Putamen (tissue), 1 donor: Measurements from ENCODE around the gene CAMKMT.
"Not testable (repeated sequence)": the region's sequence is repeated elsewhere in the genome, so short reads cannot be mapped to it uniquely, and the experiment has no call there.

Source experiments
- DNase-seq: peaks from one replicate; pipeline ENCODE4 v3.0.0-alpha.2; 2016; ENCODE audit warnings: low spot score

Gene CAMKMT

GRCh38 chr2:44360749-44361329, 908 bp upstream of the CAMKMT start:
- DNase-seq, result no peak

GRCh38 chr2:44362207-44363015, 664 bp downstream of the CAMKMT start:
- DNase-seq, result peak; percentile 33

DNA sequence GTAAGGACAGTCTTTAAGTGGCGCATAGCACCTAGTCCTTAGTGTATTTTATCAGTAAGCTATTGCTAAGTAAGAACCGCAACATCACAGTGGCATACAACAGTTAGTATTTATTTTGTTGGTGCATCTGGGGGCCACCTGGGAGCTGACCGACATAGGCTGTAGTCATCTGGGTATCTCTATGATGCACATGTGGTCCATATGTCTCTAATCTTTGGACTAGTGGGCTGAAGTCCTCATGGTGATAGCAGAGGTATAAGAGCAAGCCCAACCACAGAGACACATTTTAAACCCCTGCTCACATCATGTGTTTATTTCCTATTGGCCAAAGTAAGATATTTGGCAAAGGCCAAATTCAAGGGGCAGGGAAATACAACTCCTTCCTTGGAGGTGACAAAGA, 2.9 kb downstream of the CAMKMT start:
- no peak for DNase-seq

GRCh38 chr2:44367591-44367990, 5.8 kb downstream of the CAMKMT start:
- DNase-seq, result no peak

DNA sequence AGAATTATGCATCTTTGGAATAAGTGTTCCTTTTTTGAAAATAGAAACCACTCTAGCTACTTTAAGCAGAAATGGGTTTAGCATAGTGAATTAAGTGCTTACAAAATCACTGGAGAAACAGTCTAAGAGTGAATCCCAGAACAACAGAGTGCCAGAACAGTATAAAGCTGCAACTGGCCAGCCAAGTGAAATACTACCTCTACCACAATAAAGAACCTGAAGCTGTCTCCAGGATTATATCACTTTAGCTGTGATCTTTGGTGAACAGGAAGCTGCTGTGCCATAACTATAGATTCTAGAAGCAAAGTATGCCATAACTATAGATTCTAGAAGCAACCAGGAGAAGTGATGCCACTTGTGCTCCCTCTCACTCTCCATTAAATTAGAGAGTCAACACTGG, 7.6 kb downstream of the CAMKMT start:
- DNase-seq, result no peak

DNA sequence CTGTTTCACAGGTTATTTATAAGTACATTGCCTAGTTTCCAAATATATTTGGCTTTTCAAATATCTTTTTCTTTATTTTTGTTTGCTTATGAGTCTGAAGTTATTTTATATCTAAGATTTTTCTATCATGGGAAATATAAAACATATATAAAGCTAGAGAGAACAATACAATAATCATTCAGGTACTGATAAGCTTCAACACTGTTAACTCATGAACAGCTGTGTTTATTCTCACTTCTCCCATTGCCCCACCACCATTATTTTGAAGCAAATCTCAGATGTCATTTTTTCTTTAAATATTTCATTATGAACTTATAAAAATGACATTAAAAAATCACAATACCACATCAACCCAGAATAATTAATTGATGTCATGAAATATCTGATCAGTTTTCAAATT, 9.7 kb downstream of the CAMKMT start:
- no peak for DNase-seq

- no peak for DNase-seq
These were observed 10.5 kb downstream of the CAMKMT start for GRCh38 chr2:44372246-44372645.

- no peak for DNase-seq
These were observed 15.7 kb downstream of the CAMKMT start for GRCh38 chr2:44377486-44377885.

- DNase-seq, result not testable (repeated sequence)
These were observed 23.5 kb downstream of the CAMKMT start for GRCh38 chr2:44385226-44385625.

DNA sequence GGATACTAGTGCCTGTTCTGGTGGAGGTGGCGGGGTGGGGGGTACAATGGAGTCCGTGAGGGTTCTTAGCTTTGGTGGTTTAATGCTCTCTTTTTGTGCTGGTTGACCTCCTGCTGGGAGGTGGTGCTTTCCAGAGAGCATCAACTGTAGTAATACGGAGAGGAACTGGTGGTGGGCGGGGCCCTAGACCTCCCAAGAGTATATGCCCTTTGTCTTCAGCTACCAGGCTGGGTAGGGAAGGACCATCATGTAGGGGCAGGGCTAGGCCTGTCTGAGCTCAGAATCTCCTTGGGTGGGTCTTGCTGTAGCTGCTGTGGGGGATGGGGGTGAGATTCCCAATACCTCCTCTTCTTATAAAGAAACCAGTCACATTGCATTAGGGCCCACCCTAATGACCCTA, 27.1 kb downstream of the CAMKMT start:
- DNase-seq, result no peak

DNA sequence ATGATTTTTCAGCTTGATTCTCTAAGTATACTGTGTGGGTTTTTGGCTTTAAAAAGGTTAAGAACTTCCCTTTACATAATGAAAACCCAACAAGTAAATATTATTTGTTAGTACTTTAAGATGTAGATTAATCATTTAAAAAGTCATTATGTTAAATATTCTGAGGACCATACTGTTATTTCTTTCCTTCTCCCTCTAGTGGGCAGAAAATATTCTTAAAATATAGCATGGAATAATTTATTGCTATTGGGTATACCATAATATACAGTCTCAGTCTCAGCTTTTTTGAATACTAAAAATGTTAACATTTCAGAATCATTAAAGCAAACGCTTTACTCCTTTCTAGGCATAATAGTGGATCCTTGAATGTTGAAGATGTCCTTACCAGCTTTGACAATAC, 28.1 kb downstream of the CAMKMT start:
- DNase-seq, result no peak

DNA sequence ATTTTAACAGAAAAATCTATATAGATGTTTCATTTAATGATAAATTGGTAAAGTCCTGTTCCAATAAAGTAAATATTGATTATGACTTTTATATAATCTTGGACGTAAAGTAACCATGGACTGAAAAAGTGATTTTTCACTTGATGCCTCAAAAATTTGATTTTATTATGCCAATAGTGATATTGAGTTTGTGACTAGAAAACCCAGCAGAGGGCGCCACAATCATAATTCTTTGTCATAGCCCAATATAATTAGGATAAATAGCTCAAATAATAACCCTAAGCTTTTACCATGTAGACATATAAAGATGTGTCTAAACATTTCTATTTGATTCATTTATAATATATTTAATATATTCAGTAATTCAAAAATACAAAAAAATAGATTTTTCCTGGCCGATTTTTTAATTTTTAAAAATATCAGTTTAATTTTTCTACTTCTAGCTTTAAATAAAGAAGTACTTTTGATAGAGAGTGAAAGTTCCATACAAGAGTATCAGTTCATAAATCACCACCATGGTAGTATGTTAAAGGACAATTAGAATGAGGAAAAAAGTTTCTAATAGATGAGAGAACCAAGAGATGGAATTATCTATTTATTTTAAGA, 30.7 kb downstream of the CAMKMT start:
- peak; percentile 29 for DNase-seq

DNA sequence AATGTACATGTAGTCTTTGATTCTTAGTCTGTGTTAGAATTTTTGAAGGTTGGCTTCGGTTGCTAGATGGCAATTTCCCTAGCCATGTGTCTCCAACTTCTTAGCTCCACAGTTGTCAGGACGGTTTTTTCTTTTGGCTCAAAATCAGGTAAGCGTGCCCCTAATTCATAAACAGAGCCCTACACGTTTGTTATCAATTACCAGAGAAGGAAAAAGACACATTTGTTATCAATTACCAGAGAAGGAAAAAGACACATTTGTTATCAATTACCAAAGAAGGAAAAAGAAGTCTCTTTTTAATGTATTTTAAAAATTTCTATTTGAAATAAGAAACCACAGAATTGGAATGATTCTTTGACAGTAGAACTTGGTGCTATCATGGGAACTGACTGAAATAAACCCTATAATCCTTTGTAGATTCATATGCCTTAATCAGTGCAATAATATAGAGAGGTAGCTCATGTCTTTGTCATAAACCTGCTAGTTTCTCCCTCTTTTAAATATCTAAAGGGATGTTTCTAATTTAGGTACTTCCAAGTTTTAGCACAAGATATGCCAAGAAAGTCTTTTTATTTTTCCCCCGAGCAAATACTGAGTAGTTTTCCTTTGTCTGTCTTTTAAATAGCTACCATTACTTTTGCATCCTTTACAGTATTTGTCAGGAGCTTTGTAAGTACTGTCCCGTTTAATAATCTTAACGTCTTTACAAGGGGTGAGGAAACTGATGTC, 35.9 kb downstream of the CAMKMT start:
- no peak for DNase-seq

DNA sequence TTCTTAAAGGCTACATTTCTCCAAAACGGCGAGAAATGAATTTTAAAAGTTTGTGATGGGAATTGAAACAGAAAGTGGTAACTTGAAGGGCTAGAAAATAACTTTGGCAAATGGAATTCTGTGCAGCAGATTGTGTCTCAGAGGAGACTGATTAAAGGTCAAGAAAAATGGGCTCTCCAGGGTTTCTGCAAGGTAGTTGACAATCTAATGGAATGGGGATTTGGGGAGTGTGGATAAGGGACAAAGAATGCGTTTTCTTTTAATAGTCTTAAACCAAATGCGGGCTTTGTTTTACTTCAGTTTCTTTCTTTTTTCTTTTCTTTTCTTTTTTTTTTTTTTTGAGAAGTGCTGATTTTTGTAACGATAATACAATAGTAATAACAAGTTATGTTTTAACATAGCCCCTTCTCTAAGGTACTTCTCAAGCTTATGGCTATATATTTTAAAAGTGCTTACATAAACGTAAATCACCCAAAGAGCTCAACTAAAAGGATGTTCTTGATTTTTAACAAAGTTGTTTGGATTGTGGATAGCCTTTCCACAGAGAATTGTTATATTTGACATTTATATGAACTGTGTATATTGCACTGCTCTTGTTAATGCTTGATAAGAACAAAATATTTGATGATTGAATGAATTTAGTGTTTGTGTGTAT, 36.6 kb downstream of the CAMKMT start:
- no peak for DNase-seq

DNA sequence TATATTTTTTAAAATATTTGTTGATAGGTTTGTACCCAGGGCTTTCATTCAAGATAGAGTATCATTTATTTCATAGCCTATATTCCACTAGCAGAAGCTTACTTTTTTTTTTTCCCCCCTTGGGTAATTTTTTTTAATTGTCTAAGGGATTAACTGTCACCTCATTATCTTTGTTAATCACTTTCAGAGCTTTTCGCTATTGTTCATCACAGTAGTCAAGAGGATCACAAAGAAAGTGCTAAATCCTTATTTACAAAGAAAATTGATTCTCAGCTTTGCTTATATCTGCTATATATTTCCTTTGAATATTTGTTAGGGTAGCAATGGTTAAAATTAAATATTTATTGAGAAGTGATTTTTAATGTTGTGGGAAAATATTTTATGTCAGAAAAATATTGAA, 59.0 kb downstream of the CAMKMT start:
- no peak for DNase-seq

DNA sequence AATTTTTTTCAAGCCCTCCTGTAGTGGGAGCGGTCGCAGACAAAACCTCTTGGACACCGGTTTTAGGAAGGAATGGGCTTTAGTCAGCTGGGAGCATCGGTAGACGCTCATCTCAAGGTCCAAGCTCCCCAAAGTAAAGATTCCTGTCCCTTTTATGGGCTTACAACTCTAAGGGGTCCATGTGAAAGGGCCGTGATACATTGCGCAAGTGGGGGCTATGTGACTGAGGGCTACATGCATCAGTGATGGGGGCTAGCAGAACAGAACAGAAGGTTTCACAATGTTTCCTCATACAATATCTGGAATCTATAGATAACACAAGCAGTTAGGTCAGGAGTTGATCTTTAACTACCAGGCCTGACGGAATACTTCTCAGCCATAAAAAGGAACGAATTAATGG, 62.5 kb downstream of the CAMKMT start:
- DNase-seq, result no peak

GRCh38 chr2:44429034-44429433, 67.3 kb downstream of the CAMKMT start:
- no peak for DNase-seq

GRCh38 chr2:44430342-44430741, 68.6 kb downstream of the CAMKMT start:
- DNase-seq, result no peak

- DNase-seq, result no peak
These were observed 72.1 kb downstream of the CAMKMT start for GRCh38 chr2:44433895-44434294.

DNA sequence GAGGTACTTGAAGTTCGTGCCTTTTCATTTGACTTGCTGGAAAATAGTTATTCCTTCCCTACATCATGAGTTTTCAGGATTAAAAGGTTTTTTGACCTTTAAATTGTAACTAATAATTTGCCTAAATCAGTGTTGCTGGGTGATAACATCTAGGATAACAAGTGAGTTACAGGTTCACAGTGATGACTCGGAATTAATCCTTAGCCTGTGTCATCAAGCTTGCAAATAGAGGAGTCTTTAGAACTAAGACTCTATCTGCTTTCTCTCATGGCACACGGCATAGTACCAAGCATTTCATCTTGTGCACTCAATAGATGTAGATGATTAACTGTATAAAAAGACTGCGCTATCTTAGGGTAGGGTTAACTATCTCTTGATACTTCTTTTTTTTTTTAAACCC, 79.5 kb downstream of the CAMKMT start:
- no peak for DNase-seq

GRCh38 chr2:44442019-44442418, 80.3 kb downstream of the CAMKMT start:
- no peak for DNase-seq

DNA sequence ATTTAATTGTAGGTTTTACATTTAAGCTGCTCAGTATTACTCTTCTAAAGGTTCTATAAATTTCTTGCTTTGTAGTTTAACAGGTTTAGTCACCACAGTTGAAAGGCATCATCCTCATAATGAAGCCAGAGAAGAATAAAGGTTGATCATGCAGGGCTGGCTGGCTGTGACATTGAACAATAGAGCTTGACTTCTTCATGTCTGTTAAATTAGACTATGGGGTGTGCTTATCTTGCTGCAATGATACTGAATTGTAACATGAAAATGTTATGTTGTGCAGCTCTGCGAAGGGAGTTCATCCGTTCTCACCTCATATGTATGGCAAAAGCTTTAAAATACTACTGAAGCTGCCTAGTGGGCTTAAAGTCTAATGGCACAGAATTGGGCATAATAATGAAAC, 81.8 kb downstream of the CAMKMT start:
- DNase-seq, result peak; percentile 45
